ENCODE measurements around the gene RNF151. TPM values are rescaled to one million over a fixed set of nuclear protein-coding genes. Genes with fewer than 3 reads are reported as not detected.

Gene RNF151
- total and polyA plus RNA-seq, 2 of the 13 experiments (the other 11 are each of a cell fraction or from before 2014, with no cell fraction given): not detected

GRCh38 chr16:2009791-2010510, 43.3 kb downstream of the RNF151 start, which contains the start of gene ZNF598 (continued):
- TF ChIP-seq ZNF280B (CRISPR knock-in tag; IDR thresholded peaks at IDR 0.05; ENCODE audit: borderline replicate concordance): peak; percentile 35; the same call in 1 of the 2 replicates
- TF ChIP-seq ZNF776 (CRISPR knock-in tag; IDR thresholded peaks at IDR 0.05): no peak
- no peak for TF ChIP-seq SMAD1 (CRISPR knock-in tag; IDR thresholded peaks at IDR 0.05; ENCODE audit: borderline replicate concordance, low read depth)
- 0 out of 2 replicates have a peak, but pooled peaks have one; percentile 66 for TF ChIP-seq ZNF543 (CRISPR knock-in tag; IDR thresholded peaks at IDR 0.05)
- peak; percentile 39; the same call in 1 of the 2 replicates for TF ChIP-seq ZSCAN9 (CRISPR knock-in tag; IDR thresholded peaks at IDR 0.05; ENCODE audit: borderline replicate concordance)
- no peak for TF ChIP-seq ZNF7 (CRISPR knock-in tag; IDR thresholded peaks at IDR 0.05)
- TF ChIP-seq ZNF839 (CRISPR knock-in tag; IDR thresholded peaks at IDR 0.05; ENCODE audit: borderline replicate concordance): no peak
- no peak for TF ChIP-seq SCMH1 (CRISPR knock-in tag; IDR thresholded peaks at IDR 0.05; ENCODE audit: borderline replicate concordance)
- peak; percentile 96 for TF ChIP-seq IKZF5 (CRISPR knock-in tag; IDR thresholded peaks at IDR 0.05)
- no peak for TF ChIP-seq ZKSCAN5 (CRISPR knock-in tag; IDR thresholded peaks at IDR 0.05)
- no peak for TF ChIP-seq ZNF546 (CRISPR knock-in tag; conservative IDR thresholded peaks at IDR 0.05)
- TF ChIP-seq ARID5B (CRISPR knock-in tag; IDR thresholded peaks at IDR 0.05): peak; percentile 37; the same call in 1 of the 2 replicates
- no peak; the same call in 1 of the 2 replicates for TF ChIP-seq ZBTB26 (CRISPR knock-in tag; IDR thresholded peaks at IDR 0.05; ENCODE audit: borderline replicate concordance)
- peak; percentile 30 for TF ChIP-seq DZIP1 (CRISPR knock-in tag; IDR thresholded peaks at IDR 0.05)
- 0 out of 2 replicates have a peak, but pooled peaks have one; percentile 41 for TF ChIP-seq IRF2 (CRISPR knock-in tag; IDR thresholded peaks at IDR 0.05)
- TF ChIP-seq HNRNPL (IDR thresholded peaks at IDR 0.05; ENCODE audit: low read depth, low read length): no peak
- TF ChIP-seq ZNF878 (CRISPR knock-in tag; IDR thresholded peaks at IDR 0.05): no peak
- TF ChIP-seq ZNF260 (CRISPR knock-in tag; IDR thresholded peaks at IDR 0.05; ENCODE audit: borderline replicate concordance, low read depth): no peak

Measured in HepG2 (cell line).